B cell (primary cell): Measurements from ENCODE around the gene STH. TPM values are rescaled to one million over a fixed set of nuclear protein-coding genes. Genes with fewer than 3 reads are reported as not detected.

Experiments used
- ATAC-seq: fragments of 200-7000 bp; cut with Tn5 transposase; one replicate; pipeline ENCODE4 v1.10.0; 2021; ENCODE audit warnings: low read depth, mild to moderate bottlenecking, moderate number of reproducible peaks, moderate library complexity
- CTCF ChIA-PET: fragments of 350-600 bp; sonication (Branson Sonifier 250); formaldehyde crosslinking; loops from one replicate; lab custom pipeline; 2021; ENCODE audit warnings: antibody characterized with exemption, inconsistent platforms; lab: Charles Lee
- POLR2A ChIA-PET: fragments of 350-600 bp; sonication (Branson Sonifier 250); formaldehyde crosslinking; loops from one replicate; lab custom pipeline; 2021; ENCODE audit warnings: antibody characterized with exemption; lab: Charles Lee
- DNase-seq: peaks from one replicate; pipeline ENCODE4 v3.0.0; 2013
- H2AFZ ChIP-seq: 2 replicates; pipeline ENCODE4 v1.6.1; 2012; ENCODE audit warnings: mild to moderate bottlenecking, low read depth, low read length; ENCODE audit not compliant: insufficient read depth, poor library complexity, severe bottlenecking
- H3K27ac ChIP-seq, 2 donors: 1 replicate in 1 of 2; 2 replicates in 1 of 2; pipeline ENCODE4 v1.5.1; 2012 to 2013; ENCODE audit warnings: low read length in 2 of 2, mild to moderate bottlenecking in 2 of 2, moderate library complexity in 1 of 2
- H3K27me3 ChIP-seq, 4 experiments: fragments of 200-600 bp in 1 of 4; sonication (generic) in 1 of 4; replicated peaks in 1 of 4; 1 replicate in 2 of 4; 2 replicates in 2 of 4; pipeline versions ENCODE4 v1.6.1 to v1.7.0; 2013 to 2016; ENCODE audit warnings: low read length in 3 of 4, mild to moderate bottlenecking in 2 of 4, mixed read lengths in 1 of 4, moderate library complexity in 1 of 4; ENCODE audit not compliant: insufficient read depth in 4 of 4, control insufficient read depth in 3 of 4; ENCODE audit errors: control extremely low read depth in 1 of 4
- H3K36me3 ChIP-seq, 2 experiments: replicated peaks in 1 of 2; 1 replicate in 1 of 2; 2 replicates in 1 of 2; pipeline versions ENCODE4 v1.6.1 to v1.7.1; 2013; ENCODE audit warnings: low read length in 1 of 2; ENCODE audit not compliant: insufficient read depth in 2 of 2, control insufficient read depth in 1 of 2; ENCODE audit errors: control extremely low read depth in 1 of 2, extremely low read depth in 1 of 2
- H3K4me1 ChIP-seq, 2 donors: fragments of 200-600 bp in 1 of 2; sonication (generic) in 1 of 2; 1 replicate in 1 of 2; 2 replicates in 1 of 2; pipeline versions ENCODE4 v1.5.1 to v1.6.1; 2013 to 2017; ENCODE audit warnings: low read length in 2 of 2; ENCODE audit not compliant: control insufficient read depth in 2 of 2, insufficient read depth in 2 of 2
- H3K4me2 ChIP-seq: replicated peaks from 2 replicates; pipeline ENCODE3; 2012; ENCODE audit warnings: mild to moderate bottlenecking, low read depth, low read length; ENCODE audit not compliant: poor library complexity, severe bottlenecking
- H3K4me3 ChIP-seq, 5 experiments: fragments of 200-600 bp in 1 of 5; sonication (generic) in 1 of 5; 1 replicate in 3 of 5; 2 replicates in 2 of 5; pipeline versions ENCODE4 v1.5.1 to v1.7.0; 2011 to 2016; ENCODE audit warnings: low read length in 4 of 5, mild to moderate bottlenecking in 4 of 5, low read depth in 2 of 5, control low read depth in 1 of 5, moderate library complexity in 1 of 5; ENCODE audit not compliant: insufficient read depth in 1 of 5; ENCODE audit errors: control extremely low read depth in 1 of 5, extremely low read depth in 1 of 5
- H3K79me2 ChIP-seq: fragments of 200-600 bp; sonication (generic); one replicate; pipeline ENCODE4 v1.6.0; 2016; ENCODE audit warnings: low read length; ENCODE audit not compliant: control insufficient read depth, insufficient read depth
- H3K9ac ChIP-seq: fragments of 200-600 bp; sonication (generic); 2 replicates; pipeline ENCODE4 v1.6.1; 2017; ENCODE audit warnings: mild to moderate bottlenecking, low read length, moderate library complexity
- H3K9me3 ChIP-seq, 3 donors: one replicate each; pipeline versions ENCODE4 v1.6.1 to v1.7.1; 2013; ENCODE audit warnings: low read length in 2 of 3; ENCODE audit not compliant: control insufficient read depth in 2 of 3, insufficient read depth in 1 of 3; ENCODE audit errors: control extremely low read depth in 1 of 3
- H4K20me1 ChIP-seq: 2 replicates; pipeline ENCODE4 v1.6.0; 2012; ENCODE audit warnings: mild to moderate bottlenecking, low read length; ENCODE audit not compliant: insufficient read depth, control insufficient read depth, poor library complexity, severe bottlenecking
- H3K27ac Mint-ChIP-seq: one replicate; pipeline ENCODE4 v1.8.0; 2021; ENCODE audit warnings: mixed read lengths
- H3K27me3 Mint-ChIP-seq: one replicate; pipeline ENCODE4 v1.8.0; 2021; ENCODE audit warnings: mixed read lengths
- H3K4me1 Mint-ChIP-seq: one replicate; pipeline ENCODE4 v1.8.0; 2021; ENCODE audit warnings: mixed read lengths
- H3K4me3 Mint-ChIP-seq: one replicate; pipeline ENCODE4 v1.8.0; 2021; ENCODE audit warnings: mixed read lengths
- H3K9me3 Mint-ChIP-seq: one replicate; pipeline ENCODE4 v1.8.0; 2022; ENCODE audit warnings: mixed read lengths; ENCODE audit not compliant: insufficient read depth
- EZH2 ChIP-seq: IDR thresholded peaks from 2 replicates; pipeline ENCODE4 v1.6.1; 2012; ENCODE audit warnings: borderline replicate concordance, low read depth, mild to moderate bottlenecking, moderate library complexity, low read length; ENCODE audit not compliant: insufficient read depth, poor library complexity, severe bottlenecking
- WGBS: methylation state at CpG from one replicate; pipeline ENCODE4 v1.1.5; 2013; ENCODE audit warnings: missing lambda C conversion rate; ENCODE audit not compliant: insufficient coverage; 5-methylcytosine and 5-hydroxymethylcytosine counted together
- intact Hi-C: fragments of 100-400 bp; cut with micrococcal nuclease; formaldehyde crosslinking; loops from one replicate; pipeline ENCODE4 v1.10.0; 2022
- polyA plus RNA-seq: library from polyadenylated mRNA; depleted of rRNA; stranded (reverse); fragments of >200 nt; gene quantifications from 2 replicates; pipeline ENCODE4 v1.2.3, GENCODE V29; 2012
- total RNA-seq, 2 donors: library from RNA; stranded (reverse); fragments of 120-200 nt in 1 of 2; gene quantifications; 1 replicate in 1 of 2; 2 replicates in 1 of 2; pipeline versions ENCODE4 v1.2.3 to v1.2.4, GENCODE V29; 2013 to 2022
- TF ChIP-seq, protein P1 (sequence below): fragments of 200-600 bp; IDR thresholded peaks from one replicate; pipeline ENCODE4 v1.8.0; 2022; ENCODE audit warnings: antibody characterized with exemption, mild to moderate bottlenecking

Gene STH
- total and polyA plus RNA-seq, 2 donors (not counting 1 experiment from before 2014, with no cell fraction given): not detected

DNA sequence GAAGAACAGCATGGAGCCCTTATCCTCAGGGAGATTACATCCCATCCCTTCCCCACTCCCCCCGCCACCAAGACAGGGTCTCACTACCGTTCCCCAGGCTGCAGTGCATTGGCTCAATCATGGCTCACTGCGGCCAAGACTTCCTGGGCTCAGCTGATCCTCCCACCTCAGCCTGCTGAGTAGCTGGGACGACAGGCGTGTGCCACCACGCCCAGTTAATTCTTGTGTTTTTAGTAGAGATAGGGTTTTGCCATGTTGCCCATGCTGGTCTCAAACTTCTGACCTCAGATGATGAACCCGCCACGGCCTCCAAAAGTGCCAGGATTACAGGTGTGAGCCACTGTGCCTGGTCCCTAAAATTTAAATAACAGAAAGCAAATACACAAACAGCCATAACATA lies 48.8 kb downstream of the STH start:
- peaks cover 16% of the 10 kb centered on the region for H3K79me2 ChIP-seq
- no peak overlapping the region for H3K4me3 Mint-ChIP-seq
- peaks cover 6 to 75% of the 10 kb centered on the region in 2 experiments for H3K36me3 ChIP-seq

More for the DNA sequence above, 48.8 kb downstream of the STH start:
- TF ChIP-seq EZH2: no peak
- TF ChIP-seq, protein P1, sequence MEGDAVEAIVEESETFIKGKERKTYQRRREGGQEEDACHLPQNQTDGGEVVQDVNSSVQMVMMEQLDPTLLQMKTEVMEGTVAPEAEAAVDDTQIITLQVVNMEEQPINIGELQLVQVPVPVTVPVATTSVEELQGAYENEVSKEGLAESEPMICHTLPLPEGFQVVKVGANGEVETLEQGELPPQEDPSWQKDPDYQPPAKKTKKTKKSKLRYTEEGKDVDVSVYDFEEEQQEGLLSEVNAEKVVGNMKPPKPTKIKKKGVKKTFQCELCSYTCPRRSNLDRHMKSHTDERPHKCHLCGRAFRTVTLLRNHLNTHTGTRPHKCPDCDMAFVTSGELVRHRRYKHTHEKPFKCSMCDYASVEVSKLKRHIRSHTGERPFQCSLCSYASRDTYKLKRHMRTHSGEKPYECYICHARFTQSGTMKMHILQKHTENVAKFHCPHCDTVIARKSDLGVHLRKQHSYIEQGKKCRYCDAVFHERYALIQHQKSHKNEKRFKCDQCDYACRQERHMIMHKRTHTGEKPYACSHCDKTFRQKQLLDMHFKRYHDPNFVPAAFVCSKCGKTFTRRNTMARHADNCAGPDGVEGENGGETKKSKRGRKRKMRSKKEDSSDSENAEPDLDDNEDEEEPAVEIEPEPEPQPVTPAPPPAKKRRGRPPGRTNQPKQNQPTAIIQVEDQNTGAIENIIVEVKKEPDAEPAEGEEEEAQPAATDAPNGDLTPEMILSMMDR: no peak
- H3K9me3 Mint-ChIP-seq: no peaks in the 10 kb centered on the region
- whole genome bisulfite sequencing: 100% methylated on average over 3 of the region's 8 CpGs
- Histone ChIP-seq H3K27ac (no peak overlapping the region), H3K4me3 (no peak overlapping the region), H4K20me1 (peaks cover 16% of the 10 kb centered on the region), H3K4me1 (no peaks in the 10 kb centered on the region), H3K9me3 (no peaks in the 10 kb centered on the region), H3K9ac (no peak overlapping the region), H3K27me3 (no peaks in the 10 kb centered on the region), H2AFZ (no peak overlapping the region), H3K4me2 (no peak overlapping the region)
- DNase-seq: no peak
- no peak for ATAC-seq
- intact Hi-C loops: no loop called here
- no peak overlapping the region for H3K27ac Mint-ChIP-seq
- POLR2A ChIA-PET: interaction anchor here (0.6 kb wide), 1 partner anchor 990 kb away, joined by 3 read pairs; no protein-coding TSS in a partner anchor
- no peaks in the 10 kb centered on the region for H3K27me3 Mint-ChIP-seq
- CTCF ChIA-PET: interaction anchor here (0.6 to 5.9 kb wide), 5 partner anchors 10 to 164 kb away, joined by 3 to 126 read pairs (median 5); no protein-coding TSS in a partner anchor
- peaks cover 7% of the 10 kb centered on the region for H3K4me1 Mint-ChIP-seq

Other genes starting within 250 kb of the STH start
- gene CRHR1, start 214.9 kb upstream of the STH start, total RNA-seq: not detected in 2 replicates
- gene CRHR1, start 214.9 kb upstream of the STH start, polyA plus RNA-seq: not detected in 2 replicates
- gene SPPL2C, start 154.4 kb upstream of the STH start, total RNA-seq: not detected in 2 replicates
- gene SPPL2C, start 154.4 kb upstream of the STH start, polyA plus RNA-seq: not detected in 2 replicates
- 0.19 and 0.20 TPM in 2 replicates for gene MAPT, start 104.7 kb upstream of the STH start, total RNA-seq
- 0.13 and 0.27 TPM in 2 replicates for gene MAPT, start 104.7 kb upstream of the STH start, polyA plus RNA-seq
- gene KANSL1, start 194.2 kb downstream of the STH start, total RNA-seq: 233 and 261 TPM in 2 replicates
- 36.8 and 37.1 TPM in 2 replicates for gene KANSL1, start 194.2 kb downstream of the STH start, polyA plus RNA-seq